Amniotic epithelial cell (primary cell): ENCODE results near the gene TMEM45B.
"Not testable (repeated sequence)": the region's sequence is repeated elsewhere in the genome, so short reads cannot be mapped to it uniquely, and the experiment has no call there.

Experiments
- DNase-seq: peaks from one replicate; pipeline ENCODE4 v3.0.0-alpha.2; 2010; ENCODE audit warnings: low read depth

TMEM45B gene

DNA sequence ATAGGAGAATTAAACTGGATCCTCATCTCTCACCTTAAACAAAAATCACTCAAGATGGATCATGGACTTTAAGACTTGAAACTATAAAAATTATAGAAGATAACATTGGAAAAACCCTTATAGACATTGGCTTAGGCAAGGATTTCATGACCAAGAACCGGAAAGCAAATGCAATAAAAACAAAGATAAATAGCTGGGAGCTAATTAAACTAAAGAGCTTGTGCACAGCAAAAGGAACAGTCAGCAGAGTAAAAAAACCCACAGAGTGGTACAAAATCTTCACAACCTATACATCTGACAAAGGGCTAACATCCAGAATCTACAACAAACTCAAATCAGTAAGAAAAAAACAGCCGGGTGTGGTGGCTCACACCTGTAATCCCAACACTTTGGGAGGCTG, 7.4 kb upstream of the TMEM45B start:
- DNase-seq: not testable (repeated sequence)

DNA sequence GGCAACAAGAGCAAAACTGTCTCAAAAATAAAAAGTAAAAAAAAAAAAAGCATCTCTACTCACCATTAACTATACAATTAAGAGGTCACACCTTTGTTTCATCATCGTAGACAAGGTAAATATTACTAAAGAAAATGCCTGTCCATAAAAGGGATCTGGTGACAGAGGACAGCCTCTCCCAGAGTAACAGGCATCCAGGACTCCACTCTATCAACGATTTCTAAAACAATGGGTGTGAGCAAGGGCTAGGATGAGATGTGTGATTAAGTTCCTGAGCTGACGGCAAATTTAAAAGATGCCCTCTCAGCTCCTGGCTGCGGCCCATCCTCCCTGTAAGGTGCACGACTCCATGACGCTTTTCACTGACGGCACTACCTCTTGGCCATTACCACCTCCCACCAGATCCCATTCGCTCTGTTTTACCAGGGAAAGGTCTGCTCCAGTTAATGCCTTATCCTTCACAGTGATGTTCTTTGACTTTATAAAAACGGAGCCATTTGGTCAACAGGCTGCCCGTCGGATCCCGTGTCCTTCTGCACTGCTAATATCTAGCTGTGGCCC, 2.3 kb upstream of the TMEM45B start:
- no peak for DNase-seq

DNA sequence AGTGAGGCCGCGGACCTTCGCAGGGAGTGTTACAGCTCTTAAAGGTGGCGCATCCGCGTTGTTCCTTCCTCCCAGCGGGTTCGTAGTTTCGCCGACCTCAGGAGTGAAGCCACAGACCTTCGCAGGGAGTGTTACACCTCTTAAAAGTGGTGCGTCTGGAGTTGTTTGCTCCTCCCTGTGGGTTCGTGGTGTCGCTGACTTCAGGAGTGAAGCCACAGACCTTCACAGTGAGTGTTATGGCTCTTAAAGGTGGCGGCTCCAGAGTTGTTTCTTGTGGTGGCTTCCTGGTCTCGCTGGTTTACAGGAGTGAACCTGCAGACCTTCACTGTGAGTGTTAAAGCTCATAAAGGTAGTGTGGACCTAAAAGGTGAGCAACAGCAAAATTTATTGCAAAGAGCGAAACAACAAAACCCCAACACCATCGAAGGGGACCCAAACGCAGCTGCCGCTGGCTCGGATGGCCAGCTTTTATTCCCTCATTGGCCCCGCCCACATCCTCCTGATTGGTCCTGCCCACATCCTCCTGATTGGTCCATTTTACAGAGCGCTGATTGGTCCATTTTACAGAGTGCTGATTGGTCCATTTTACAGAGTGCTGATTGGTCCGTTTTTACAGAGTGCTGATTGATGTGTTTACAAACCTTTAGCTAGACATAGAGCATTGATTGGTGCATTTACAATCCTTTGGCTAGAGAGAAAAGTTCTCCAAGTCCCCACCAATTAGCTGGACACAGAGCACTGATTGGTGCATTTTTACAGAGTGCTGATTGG, 1.2 kb upstream of the TMEM45B start:
- no peak for DNase-seq

DNA sequence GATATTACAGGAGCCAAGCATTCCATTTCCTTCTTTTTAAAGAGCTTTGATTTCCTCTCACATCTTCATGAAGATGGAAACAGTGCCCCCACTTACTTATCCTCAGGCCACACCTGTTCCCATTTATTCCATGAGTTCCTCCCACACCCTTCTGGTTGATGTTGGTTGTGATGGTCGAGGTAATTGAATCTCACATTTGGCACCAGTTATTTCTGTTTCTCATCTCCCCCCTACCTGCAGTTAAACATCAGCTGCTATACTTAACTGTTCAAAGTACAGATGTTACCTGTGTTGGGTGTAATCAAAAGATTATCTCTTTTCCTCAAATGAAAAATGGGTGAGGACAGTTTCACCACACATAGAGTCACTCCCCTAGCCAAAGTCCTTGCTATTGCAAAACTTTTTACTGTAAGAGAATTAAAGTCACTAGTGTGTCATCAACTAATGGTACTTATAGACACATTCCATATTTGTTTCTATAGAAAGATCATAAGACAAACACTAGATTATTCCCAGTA, 1.9 kb downstream of the TMEM45B start:
- DNase-seq: no peak

DNA sequence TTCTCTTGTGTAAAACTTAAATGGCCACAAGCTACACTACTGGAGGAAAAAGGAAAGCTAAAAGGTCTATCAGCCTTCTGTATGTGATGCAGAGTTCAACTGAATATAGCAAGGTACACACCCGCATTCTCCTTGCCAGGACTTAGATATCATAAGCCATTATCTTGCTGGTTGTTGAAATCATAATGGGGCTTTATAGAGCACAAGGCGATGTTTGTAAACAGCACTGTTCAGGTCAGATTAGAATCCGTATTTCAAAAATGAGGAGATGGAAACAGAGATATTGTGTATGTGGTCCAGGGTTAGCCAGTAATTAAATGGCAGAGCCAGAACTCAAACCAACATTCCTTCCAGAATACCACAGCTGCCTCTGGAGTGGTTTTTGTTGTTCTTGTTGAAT, 2.6 kb downstream of the TMEM45B start:
- not testable (repeated sequence) for DNase-seq

DNA sequence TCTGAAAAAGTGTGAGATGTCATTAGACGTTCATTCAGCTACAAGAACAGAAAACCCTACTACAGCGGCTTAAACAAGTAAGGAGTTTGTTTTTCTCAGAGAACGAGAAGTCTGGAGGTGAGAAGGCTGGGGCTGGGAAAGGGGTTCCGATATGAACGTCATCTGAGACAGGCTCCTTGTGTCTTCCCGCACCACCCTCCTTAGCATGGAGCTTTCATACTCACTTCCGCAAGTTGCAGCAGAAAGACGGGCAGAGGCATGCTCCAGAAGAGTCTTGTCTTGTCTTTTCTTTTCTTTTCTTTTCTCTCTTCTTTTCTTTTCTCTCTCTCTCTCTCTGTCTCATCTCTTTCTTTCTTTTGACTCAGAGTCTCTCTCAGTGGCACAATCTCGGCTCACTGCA, 3.6 kb downstream of the TMEM45B start:
- DNase-seq: no peak

- not testable (repeated sequence) for DNase-seq
Measured at GRCh38 chr11:129820228-129820627, 4.6 kb downstream of the TMEM45B start.

GRCh38 chr11:129823281-129823680, 7.6 kb downstream of the TMEM45B start:
- not testable (repeated sequence) for DNase-seq

DNA sequence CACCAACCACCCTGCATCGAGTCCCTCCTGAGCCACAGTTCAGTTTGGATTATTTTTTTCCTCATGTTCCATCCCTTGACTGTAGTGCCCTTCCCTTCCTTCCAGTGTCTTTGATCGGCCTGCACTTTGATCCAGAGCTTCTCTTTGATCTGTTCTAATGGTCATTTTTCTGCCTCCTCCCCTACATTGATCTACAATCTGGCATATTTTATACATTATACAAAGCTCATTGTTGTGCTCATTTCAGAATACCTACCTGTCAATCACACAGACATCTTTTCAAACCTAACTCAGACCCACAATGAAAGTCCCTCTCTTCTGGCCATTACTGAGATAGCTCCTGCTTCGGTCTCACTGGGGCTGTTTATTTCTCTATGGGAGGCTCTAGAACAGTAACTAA, 8.2 kb downstream of the TMEM45B start:
- not testable (repeated sequence) for DNase-seq

DNA sequence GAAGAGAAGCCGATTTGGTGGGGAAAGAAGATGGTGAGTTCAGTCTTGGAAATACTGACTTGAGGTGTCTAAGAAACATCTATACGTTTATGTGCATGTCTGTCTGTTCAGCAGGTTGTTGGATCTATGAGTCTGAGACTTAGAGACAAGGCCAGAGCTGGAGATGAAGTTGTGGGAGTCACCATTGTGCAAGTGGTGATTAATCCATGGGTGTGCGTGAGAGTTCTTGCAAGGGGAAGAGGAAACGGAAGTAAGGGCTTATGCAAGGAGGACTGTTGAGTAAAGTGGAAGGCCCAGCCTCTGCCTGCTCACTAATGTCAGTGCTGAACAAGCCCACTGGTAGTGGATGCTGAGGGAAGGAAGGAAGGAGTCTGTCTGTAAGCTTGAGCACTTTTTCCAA, 9.7 kb downstream of the TMEM45B start:
- peak; percentile 96 for DNase-seq

GRCh38 chr11:129828301-129828836, 12.7 kb downstream of the TMEM45B start:
- no peak for DNase-seq

GRCh38 chr11:129829497-129829896, 13.8 kb downstream of the TMEM45B start:
- DNase-seq: not testable (repeated sequence)

DNA sequence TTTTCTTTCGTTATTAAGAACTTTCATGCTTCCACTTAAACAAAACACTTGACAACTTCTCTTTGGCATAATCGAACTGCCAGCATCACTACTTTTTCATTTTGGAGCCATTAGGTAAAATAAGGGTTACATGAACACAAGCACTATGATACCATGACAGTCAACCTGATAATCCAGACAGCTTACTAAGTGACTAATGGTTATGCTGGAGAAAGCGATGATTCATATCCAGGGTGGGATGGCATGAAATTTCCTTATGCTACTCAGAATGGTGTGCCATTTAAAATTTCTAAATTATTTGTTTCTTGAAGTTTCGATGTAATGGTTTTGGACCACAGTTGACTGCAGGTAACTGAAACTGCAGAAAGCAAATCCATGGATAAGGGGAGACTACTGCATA, 15.6 kb downstream of the TMEM45B start:
- not testable (repeated sequence) for DNase-seq

GRCh38 chr11:129833260-129833659, 17.6 kb downstream of the TMEM45B start:
- not testable (repeated sequence) for DNase-seq

- peak; percentile 53 for DNase-seq
Measured at GRCh38 chr11:129836423-129836891, 20.8 kb downstream of the TMEM45B start.

DNA sequence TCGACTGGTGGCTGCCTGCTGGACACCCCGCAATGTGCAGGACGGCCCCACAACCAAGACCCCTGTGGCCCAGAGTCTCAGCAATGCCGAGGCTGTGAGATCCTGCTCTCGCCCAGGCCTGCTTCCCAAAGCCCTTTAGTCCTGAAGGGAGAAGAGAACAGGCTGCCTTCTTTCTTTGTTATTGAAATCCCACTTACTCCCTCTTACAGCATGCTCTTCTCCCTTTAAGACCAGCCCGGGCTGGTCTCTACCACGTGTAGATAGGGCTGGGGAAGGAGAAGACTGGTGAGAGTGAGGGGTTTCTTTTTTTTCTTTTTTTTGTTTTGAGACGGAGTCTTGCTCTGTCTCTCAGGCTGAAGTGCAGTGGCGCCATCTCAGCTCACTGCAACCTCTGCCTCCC, 21.3 kb downstream of the TMEM45B start:
- DNase-seq: no peak

DNA sequence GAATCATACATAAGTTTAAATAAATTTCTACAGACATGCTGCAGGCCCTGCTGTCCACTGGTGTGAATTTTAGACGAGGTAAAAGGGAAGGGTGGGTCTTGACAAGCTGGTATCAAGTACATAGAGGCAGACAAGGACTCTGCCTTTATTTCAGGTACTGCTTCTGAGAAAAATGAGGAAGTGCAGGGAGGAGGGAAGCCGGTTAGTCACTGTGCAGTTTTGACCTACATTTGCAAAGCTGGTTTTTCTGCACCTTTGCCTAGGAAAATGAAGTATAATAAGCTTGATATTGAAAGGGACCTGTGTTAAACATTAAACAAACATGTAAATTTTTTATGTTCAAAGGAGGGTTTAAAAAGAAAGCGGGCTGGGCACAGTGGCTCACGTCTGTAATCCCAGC, 24.6 kb downstream of the TMEM45B start:
- no peak for DNase-seq

GRCh38 chr11:129842138-129842537, 26.5 kb downstream of the TMEM45B start:
- DNase-seq: no peak

DNA sequence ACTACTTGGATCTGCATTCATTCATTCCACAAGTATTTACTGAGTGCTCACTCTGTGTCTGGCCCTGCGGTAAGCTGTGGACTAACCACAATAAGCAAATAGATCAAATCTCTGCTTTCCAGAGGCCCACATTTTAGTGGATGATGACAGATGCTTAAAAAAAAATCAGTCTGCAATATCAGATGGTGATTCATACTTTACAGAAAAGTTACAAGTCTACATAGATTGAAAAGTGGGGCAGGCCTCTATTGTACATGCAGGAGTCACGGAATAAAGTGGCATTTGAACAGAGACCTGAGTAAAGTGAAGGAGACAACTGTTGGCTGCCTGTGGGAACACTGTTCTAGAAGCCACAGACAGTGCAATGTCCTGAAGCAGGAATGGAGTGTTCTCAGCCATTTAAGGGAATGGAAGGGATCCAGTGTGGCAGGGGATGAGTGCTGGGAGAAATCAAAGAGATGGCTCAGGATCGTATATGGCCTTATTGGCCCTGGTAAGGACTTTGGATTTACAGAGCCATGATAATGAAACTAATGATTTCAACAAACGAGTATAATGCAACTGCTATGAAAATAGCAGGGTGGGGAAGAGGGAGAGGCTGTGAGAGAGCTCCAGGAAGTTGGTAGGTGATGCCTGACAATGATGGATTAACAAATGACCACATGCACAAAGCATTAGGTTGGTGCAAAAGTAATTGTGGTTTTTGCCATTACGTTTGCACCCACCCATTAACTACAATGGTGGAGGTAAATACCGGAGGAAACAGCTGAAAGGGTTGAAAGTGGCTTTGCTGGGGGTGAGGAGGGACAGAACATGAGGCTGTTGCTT, 31.1 kb downstream of the TMEM45B start:
- peak; percentile 98 for DNase-seq

- DNase-seq: not testable (repeated sequence)
Measured at GRCh38 chr11:129847361-129847760, 31.7 kb downstream of the TMEM45B start.

DNA sequence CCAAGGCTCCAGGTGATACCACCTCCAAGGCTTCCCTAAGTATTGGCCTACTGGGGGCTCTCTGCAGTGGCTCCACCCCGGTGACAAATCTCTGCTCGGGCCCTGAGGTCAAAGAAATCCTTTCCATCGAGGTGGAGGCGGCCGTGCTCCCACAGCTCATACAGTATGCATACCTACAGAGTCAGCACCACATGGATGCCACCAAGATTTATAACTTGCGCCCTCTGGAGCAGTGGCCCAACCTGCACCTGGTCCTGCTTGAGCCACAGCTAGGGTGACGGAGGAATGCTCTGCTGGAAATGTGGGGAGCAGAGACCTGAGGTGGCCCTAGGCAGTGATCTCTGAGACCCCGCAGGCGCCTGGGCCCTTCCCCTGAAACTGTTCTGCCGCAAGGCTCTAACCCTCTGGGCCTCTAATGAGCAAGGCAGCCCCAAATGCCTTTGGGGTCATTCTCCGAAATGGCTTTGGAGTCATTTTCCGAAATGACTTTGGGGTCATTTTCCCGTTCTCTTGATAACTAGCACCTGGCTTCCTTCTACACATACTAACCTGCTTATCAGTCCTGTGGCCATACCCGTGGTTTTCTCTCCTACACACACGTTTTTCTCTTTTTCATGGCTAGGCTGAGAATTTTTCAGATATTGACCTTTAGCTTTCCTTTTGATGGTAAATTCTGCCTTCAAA, 33.9 kb downstream of the TMEM45B start:
- DNase-seq: no peak
